Measurements from ENCODE around the gene TAF4B. TPM values are rescaled to one million over a fixed set of nuclear protein-coding genes. Genes with fewer than 3 reads are reported as not detected.
"Not testable (repeated sequence)": the region's sequence is repeated elsewhere in the genome, so short reads cannot be mapped to it uniquely, and the experiment has no call there.

The TAF4B gene, protein sequence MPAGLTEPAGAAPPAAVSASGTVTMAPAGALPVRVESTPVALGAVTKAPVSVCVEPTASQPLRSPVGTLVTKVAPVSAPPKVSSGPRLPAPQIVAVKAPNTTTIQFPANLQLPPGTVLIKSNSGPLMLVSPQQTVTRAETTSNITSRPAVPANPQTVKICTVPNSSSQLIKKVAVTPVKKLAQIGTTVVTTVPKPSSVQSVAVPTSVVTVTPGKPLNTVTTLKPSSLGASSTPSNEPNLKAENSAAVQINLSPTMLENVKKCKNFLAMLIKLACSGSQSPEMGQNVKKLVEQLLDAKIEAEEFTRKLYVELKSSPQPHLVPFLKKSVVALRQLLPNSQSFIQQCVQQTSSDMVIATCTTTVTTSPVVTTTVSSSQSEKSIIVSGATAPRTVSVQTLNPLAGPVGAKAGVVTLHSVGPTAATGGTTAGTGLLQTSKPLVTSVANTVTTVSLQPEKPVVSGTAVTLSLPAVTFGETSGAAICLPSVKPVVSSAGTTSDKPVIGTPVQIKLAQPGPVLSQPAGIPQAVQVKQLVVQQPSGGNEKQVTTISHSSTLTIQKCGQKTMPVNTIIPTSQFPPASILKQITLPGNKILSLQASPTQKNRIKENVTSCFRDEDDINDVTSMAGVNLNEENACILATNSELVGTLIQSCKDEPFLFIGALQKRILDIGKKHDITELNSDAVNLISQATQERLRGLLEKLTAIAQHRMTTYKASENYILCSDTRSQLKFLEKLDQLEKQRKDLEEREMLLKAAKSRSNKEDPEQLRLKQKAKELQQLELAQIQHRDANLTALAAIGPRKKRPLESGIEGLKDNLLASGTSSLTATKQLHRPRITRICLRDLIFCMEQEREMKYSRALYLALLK
- 4.7 TPM for total RNA-seq

DNA sequence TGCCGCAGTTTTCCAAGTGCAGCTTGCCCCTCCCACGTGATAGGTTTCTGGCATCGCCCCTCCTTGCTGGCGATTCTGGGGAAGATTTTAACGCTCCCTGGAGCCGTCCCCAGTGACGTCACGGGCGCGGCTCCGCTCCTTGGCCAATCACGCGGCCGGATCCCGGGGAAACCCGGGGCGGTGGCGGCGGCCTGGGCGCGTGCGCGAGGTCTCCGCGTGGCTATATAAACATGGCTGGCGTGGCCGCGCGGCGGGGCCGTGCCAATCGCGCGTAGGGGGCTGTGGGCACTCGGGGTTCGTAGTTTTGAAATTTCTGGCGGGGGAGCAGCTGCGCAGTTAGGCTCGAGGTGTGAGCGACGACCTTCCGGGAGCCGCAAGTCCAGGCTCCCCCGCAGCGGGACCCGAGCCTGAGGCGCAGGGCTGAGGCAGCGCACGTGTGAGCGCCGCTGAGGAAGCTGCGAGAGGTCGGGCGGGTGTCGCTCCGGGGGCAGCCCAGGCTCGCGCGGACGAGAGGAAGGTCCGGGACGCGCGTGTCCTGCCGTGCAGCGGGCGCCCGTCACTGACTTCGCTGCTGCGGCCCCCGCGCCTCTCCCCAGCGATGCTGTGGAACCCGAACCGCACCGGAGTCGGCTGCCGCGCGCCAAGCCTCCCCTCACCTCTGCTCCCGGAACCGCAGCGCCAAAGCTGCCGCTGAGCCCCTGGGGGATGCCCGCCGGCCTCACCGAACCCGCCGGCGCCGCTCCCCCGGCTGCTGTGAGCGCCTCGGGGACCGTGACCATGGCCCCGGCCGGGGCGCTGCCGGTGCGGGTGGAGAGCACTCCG lies at the start of gene TAF4B:
TAF4B (plus strand) TSS at position 217 of the 822 bp plus-strand sequence; CDS start at position 706, 489 bp downstream.
- DNase-seq, result peak; percentile 91

DNA sequence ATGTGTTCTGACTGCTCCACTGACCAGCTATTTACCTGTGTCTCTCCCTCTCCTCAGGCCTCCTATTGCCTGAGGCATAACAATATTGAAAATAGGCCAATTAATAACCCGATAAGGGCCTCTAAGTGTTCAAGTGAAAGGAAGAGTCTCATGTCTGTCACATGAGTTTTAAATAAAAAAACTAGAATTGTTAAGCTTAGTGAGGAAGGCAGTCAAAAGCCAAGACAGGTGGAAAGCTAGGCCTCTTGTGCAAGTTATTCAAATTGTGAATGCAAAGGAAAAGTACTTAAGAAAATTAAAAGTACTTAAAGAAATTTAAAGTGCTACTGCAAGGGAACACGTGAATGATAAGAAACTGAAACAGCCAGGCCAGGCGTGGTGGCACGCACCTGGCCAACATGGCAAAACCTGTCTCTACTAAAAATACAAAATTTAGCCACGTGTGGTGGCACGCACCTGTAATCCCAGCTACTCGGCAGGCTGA lies 44.9 kb upstream of the TAF4B start:
- DNase-seq, result no peak

DNA sequence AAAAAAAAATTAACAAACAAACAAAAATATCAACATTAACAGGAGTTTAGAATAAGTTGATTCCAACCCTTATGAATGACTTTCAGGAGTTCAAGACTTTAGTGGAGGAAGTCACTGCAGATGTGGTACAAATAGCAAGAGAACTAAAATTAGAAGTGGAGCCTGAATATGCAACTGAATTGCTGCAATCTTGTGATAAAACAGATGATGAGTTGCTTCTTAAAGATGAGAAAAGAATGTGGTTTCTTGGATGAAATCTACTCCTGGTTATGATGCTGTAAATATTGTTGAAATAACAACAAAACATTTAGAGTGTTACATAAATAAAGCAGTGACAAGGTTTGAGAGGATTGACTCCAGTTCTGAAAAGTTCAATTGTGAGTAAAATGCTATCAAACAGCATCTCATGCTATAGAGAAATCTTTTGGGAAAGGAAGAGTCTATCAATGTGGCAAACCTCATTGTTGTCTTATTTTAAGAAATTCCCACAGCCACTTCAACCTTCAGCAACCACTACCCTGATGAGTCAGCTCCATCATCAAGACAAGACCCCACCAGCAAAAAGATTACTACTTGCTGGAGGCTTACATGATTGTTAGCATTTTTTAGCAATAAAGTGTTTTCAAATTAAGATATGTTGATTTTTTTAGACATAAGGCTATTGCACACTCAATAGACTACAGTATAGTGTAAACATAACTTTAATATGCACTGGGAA lies 42.7 kb upstream of the TAF4B start:
- DNase-seq, result no peak

DNA sequence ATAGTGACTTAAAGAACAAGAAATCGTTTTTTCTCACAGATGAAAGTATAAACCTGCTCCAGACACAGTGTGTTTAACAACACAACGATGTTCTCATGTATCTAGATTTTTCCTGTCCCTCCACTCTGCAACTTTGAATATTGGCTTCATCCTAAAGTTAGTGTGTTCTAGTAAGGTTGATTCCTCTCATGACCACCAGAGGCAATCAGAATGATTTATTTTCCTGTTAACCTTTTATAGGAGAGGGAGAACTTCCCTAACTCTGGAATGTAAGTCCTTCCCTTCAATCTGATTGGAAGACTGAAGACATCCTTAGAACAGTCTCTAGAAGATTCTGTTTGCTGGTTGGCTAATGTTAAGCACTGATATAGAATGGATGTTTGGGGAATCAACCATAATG lies 41.0 kb upstream of the TAF4B start:
- no peak for DNase-seq

DNA sequence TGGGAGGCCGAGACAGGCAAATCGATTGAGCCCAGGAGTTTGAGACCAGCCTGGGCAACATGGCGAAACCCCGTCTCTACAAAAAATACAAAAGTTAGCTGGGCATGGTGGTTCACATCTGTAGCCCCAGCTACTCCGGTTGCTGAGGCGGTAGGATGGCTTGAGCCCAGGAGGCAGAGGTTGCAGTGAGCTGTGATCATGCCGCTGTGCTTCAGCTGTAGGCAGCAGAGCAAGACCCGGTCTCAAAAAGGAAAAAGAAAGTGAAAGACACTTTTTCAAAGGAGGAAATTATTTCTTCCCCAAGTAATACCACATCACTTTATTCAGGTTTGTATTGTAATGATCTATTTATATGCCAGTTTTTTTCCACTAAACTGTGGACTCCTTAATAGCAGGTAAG lies 35.7 kb upstream of the TAF4B start:
- no peak for DNase-seq

DNA sequence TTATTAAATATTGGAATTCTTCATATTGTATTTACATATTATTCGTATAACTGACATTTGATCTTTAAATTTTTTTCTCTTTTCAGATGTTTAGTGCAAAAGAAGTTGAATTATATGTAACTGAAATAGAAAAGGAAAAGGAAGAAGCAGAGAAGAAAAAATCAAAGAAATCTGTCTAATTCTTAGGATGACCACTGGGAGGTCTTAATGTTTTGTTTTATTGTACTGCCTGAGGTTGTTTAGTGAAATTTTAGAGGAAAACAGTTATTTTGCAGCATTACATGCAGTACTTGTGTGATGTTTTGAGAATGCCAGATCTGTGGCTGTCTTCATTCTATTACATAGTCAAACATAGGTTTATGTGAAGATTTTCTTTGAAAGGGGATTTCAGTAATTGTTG lies 34.0 kb upstream of the TAF4B start:
- DNase-seq, result no peak

DNA sequence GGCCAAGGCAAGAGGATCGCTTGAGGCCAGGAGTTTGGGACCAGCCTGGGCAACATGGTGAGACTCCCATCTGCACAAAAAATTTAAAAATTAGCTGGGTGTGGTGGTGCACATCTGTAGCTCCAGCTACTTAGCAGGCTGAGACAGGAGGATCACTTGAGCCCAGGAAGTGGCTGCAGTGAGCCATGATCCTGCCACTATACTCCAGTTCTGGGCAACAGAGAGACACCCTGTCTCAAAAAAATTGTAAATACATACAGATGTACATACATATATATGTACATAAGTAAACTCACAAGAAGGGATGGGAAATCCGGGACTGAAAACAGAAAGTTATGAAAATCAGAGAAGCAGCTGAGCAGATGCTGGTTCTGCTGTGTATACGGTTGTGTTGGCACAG lies 29.6 kb upstream of the TAF4B start:
- DNase-seq, result no peak

DNA sequence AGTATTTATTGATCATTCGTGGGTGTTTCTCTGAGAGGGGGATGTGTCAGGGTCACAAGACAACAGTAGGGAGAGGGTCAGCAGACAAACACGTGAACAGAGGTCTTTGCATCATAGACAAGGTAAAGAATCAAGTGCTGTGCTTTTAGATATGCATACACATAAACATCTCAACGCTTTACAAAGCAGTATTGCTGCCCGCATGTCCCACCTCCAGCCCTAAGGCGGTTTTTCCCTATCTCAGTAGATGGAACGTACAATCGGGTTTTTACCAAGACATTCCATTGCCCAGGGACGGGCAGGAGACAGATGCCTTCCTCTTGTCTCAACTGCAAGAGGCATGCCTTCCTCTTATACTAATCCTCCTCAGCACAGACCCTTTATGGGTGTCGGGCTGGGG lies 24.2 kb upstream of the TAF4B start:
- not testable (repeated sequence) for DNase-seq

DNA sequence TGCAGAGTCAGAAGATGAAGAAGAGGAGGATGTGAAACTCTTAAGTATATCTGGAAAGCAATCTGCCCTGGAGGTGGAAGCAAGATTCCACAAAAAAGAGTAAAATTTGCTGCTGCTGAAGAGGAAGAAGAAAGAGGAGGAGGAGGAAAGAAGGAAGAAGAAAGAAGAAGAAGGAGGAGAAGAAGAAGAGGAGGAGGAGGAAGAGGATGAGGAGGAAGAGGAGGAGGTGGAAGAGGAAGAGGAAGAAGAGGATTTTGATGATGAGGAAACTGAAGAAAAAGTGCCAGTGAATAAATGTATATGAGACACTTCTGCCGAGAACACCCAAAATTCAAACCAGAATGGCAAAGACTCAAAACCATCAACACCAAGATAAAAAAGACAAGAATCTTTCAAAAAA lies 20.9 kb upstream of the TAF4B start:
- DNase-seq, result no peak

DNA sequence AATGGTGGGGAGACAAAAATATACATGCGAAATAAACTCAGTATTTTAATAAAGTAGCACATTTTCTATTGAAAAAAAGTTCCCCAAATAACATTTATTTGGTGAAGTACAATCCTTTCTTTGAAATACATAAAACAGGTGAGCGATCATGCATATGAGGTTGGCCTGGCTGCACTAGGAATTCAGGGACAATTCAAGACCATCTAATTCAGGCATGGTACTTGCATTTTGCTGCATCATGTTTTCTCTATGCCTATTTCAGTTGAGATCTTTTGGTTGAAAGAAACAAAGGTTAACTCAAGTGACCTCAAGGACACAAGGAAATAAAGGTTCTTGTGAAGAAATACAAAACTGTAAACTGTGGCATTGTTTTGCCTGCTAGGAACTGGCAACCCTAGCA lies 19.8 kb upstream of the TAF4B start:
- no peak for DNase-seq

DNA sequence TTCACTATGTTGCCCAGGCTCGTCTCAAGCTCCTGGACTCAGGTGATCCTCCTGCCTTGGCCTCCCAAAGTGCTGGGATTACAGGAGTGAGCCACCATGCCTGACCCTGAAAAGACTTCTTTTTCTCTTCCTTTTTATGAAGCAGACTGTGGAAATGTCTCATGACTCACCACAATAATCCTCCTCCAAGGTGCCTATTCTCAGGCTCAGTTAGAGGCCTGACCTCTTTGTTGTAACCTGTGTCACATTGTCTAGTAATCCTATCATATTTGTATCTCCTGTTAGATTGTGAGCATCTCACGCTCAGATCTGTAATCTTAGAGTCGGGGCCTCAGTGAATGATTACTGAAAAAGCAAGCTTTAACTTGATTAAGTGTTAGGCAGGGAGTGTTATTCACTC lies 18.3 kb upstream of the TAF4B start:
- no peak for DNase-seq

DNA sequence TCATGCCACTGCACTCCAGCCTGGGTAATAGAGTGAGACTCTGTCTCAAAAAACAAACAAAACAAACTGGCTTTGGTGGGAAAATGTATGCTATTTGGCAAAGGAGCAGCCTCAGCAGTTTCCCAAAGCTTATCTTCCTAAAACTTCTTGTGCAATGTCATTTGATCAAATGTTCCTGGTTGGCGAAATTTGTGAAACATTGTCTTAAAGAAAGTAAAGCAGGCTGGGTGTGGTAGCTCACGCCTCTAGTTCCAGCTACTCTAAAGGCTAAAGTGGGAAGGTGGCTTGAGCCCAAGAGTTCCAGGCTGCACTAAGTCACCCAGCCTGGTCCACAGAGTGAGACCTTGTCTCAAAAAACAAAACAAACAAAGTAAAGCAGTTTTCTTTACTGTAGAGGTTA lies 17.3 kb upstream of the TAF4B start:
- no peak for DNase-seq

DNA sequence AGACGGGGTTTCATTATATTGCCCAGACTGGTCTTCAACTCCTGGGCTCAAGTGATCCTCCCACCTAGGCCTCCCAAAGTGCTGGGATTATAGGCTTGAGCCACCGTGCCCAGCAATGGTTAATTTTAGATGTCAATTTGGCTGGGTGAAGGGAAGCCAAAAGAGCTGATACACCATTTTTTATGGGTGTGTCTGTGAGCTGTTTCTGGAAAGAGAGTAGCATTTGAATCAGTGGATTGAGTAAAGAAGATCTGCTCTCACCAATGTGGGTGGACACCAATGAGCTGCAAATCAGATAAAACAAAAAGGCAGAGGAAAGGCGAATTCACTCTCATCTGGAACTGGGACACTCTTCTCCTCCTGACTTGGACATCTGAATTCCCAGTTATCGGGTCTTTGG lies 16.1 kb upstream of the TAF4B start:
- DNase-seq, result no peak

DNA sequence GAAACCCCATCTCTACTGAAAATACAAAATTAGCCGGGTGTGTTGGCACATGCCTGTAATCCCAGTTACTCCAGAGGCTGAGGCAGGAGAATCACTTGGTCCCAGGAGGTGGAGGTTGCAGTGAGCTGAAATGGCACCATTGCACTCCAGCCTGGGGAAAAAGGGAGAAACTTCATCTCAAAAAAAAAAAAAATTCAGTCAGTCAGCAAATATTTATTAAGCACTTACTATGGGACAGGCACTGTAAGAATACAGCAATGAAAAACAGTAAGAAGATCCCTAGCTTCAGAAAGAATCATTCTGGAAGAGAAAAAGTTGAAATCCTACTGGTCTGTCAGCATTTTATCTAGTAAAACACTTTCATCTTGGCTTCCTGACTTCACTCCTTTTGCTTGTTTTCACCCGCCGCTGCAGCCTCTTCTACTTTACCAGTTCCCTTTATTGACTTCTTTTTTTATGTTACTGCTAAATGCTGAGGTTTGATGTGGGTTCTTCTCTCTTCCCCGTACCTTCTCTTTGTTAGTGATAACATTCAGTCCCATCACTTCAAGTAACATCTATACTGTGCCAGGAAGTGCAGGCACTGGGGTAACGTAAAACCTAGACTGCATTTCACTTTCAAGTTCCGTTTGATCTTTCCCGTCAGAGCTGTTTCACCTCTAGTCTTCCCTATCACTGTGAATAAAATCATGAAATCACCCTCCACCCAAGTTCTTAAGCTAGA lies 10.8 kb upstream of the TAF4B start:
- no peak for DNase-seq

DNA sequence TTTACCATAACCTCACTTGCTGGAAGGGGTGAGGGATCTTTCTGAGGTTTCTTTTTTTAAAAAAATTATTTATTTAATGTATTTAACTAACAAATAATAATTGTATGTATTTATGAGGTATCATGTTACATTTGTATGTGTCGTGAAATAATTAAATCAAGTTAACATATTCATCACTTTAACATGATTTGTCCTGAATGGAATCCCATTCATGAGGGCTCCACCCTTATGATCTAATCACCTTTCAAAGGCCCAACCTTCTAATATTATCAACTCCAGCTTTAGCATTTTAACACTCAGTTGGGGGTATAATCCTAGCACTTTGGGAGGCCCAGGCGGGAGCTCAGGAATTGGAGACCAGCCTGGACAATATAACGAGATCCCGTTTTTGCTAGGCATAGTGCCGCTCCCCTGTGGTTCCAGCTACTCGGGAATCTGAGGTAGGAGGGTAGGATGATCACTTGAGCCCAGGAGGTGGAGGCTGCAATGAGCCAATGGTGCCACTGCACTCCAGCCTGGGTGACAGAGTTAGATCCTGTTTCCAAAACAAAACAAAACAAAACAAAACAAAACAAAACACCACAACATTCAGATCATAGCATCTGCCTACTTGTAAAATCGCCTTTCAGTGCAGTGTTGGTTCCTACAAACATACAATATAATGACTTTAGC lies 1.1 kb upstream of the TAF4B start:
- DNase-seq, result no peak

DNA sequence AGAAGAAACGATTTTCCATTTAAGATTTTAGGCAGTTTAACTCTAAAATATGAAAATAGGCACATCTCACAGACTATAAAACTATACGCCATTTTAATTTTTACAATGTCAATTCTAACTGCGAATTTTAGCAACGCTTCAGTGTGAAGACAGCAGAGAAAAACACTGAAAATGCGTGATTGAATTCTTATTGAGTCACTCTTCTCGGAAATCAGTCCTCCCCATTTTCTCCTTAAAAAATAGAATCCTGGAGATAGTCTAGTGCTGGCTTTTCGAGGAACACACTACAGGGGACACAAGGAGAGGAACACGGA lies 373 bp upstream of the TAF4B start:
- DNase-seq, result no peak

DNA sequence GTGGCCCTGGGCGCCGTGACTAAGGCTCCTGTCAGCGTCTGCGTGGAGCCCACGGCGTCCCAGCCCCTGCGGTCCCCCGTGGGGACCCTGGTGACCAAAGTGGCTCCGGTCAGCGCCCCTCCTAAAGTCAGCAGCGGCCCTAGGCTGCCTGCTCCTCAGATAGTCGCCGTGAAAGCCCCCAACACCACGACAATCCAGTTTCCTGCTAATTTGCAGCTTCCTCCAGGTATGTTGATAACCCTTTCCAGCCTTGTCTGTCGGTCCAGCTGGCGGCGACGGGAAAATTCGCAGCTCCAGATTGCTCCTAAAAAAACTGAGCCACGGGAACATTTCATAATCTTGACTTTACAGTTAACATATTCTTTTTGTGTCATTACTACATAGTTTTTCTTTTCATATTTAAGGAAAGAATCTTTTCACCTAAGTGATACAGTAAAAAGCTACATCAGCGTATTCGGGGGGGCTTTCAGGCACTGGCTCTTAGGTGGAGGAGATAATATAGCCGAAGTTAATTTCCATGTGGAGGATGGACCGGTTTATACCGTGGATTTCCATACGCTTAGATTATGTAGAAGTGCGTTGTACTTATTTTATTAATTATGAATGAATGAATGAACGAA lies 916 bp downstream of the TAF4B start:
- DNase-seq, result no peak

DNA sequence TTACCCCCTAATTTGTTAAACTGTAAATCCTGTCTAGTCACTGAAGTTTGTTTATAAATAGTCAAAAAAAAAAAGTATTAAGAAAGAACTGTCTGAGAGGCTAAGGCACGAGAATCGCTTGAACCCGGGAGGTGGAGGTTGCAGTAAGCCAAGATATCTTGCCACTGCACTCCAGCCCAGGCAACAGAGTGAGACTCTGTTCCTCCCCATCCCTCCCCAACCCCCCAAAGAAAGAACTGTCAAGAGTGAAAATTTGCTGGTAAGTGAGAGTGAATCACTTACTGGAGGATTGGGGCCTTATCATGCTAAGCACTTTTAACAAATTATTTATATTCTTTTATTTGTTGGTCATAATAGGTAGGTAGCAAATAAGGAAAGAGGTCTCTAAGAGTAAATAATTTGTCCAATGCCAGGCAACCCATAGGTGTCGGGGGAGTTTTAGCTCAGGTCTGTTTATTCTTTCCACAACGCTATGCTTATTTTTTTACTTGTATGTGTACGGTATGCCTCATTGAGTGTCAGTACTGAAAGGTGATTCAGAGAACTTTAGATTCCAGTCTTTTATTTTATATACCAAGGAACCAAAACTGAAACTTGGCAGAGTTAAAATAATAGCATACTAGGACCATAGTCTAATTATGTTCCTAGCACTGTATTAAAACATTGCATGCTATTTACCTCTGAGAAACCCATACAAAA lies 2.5 kb downstream of the TAF4B start:
- no peak for DNase-seq

DNA sequence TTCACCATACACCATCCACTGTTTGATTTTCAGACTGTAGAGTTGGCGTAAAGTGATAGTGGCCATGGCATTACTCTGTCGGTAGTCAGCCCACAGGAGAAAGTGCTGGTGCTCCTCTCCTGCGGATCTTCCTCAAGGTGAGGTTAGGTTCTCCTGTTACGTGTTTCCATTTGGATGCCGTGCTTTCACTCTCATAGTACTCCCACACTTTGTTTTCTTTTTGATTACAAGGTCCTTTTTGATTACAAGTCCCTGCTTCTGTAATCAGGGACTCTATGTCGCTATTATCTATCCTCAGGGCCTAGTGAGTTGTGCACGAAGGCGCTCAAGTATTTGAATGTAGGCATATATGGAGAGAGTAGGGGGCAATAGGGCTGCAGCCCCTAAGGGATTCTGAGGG lies 4.3 kb downstream of the TAF4B start:
- no peak for DNase-seq

DNA sequence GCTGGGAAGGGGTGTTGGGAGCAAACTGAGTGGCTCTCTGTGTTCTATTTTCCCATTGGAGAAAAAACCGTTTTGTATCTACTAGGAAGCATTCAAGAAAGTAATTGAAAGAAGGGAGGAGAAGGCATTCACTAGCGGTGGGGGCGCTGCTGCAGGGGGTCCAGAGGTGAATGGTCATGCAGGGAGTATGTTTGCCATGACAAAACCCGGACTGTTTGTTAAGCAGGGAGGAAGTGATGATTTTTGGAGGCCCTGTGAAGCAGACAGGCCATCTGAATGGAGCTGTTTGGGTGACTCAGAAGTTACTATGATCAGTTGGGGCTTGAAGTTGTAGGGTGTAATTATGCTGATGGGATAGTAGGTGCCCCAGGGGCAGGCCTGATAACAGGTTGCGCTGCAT lies 7.0 kb downstream of the TAF4B start:
- DNase-seq, result no peak
